GM12874 (cell line): Measurements from ENCODE around the gene NRXN3.

Experiments used
- CTCF ChIP-seq: IDR thresholded peaks from 2 replicates; pipeline ENCODE4 v1.5.1; 2011; ENCODE audit warnings: low read depth, mild to moderate bottlenecking, control low read depth, low read length, moderate library complexity; ENCODE audit not compliant: insufficient read depth

The NRXN3 gene

GRCh38 chr14:79658221-79658620 is 1488.0 kb downstream of the NRXN3 start:
- no peak for TF ChIP-seq CTCF

GRCh38 chr14:79658769-79659168 is 1488.6 kb downstream of the NRXN3 start:
- no peak for TF ChIP-seq CTCF

- TF ChIP-seq CTCF = no peak
Observed at GRCh38 chr14:79660053-79660939, 1490.1 kb downstream of the NRXN3 start.

- no peak for TF ChIP-seq CTCF
Observed at GRCh38 chr14:79661752-79662151, 1491.6 kb downstream of the NRXN3 start.

GRCh38 chr14:79663453-79663852 is 1493.3 kb downstream of the NRXN3 start:
- TF ChIP-seq CTCF = no peak

GRCh38 chr14:79665556-79665955 is 1495.4 kb downstream of the NRXN3 start:
- TF ChIP-seq CTCF = no peak

- TF ChIP-seq CTCF = no peak
Observed at GRCh38 chr14:79668951-79669350, 1498.8 kb downstream of the NRXN3 start.
